Smooth muscle cell (in vitro differentiated cells): ENCODE data around the gene ZNRF1. TPM values are rescaled to one million over a fixed set of nuclear protein-coding genes. Genes with fewer than 3 reads are reported as not detected.

Experiments
- DNase-seq: peaks from one replicate; lab custom pipeline; 2025; ENCODE audit not compliant: unreplicated experiment; lab: John Stamatoyannopoulos, UW
- H2AFZ ChIP-seq: fragments of 200-600 bp; sonication (generic); 2 replicates; pipeline ENCODE4 v1.6.0; 2016; ENCODE audit warnings: antibody characterized with exemption, low read depth, mild to moderate bottlenecking
- H3F3A ChIP-seq: fragments of 200-600 bp; sonication (generic); 2 replicates; pipeline ENCODE4 v1.6.0; 2017; ENCODE audit warnings: antibody characterized with exemption, low read depth
- H3K27ac ChIP-seq: fragments of 200-600 bp; sonication (generic); 2 replicates; pipeline ENCODE4 v1.5.1; 2016; ENCODE audit warnings: low read depth, mild to moderate bottlenecking
- H3K27me3 ChIP-seq: fragments of 200-600 bp; sonication (generic); 2 replicates; pipeline ENCODE4 v1.6.1; 2016; ENCODE audit warnings: low read depth, mild to moderate bottlenecking
- H3K36me3 ChIP-seq: fragments of 200-600 bp; sonication (generic); 2 replicates; pipeline ENCODE4 v1.5.1; 2016; ENCODE audit warnings: low read depth
- H3K4me1 ChIP-seq: fragments of 200-600 bp; sonication (generic); 2 replicates; pipeline ENCODE4 v1.5.1; 2016; ENCODE audit warnings: low read depth
- H3K4me2 ChIP-seq: fragments of 200-600 bp; sonication (generic); 2 replicates; pipeline ENCODE4 v1.6.0; 2016; ENCODE audit warnings: mild to moderate bottlenecking
- H3K4me3 ChIP-seq: fragments of 200-600 bp; sonication (generic); 2 replicates; pipeline ENCODE4 v1.5.1; 2016; ENCODE audit warnings: mild to moderate bottlenecking
- H3K79me2 ChIP-seq: fragments of 200-600 bp; sonication (generic); 2 replicates; pipeline ENCODE4 v1.6.0; 2016; ENCODE audit warnings: low read depth, mild to moderate bottlenecking
- H3K9ac ChIP-seq: fragments of 200-600 bp; sonication (generic); 2 replicates; pipeline ENCODE4 v1.6.0; 2016; ENCODE audit warnings: low read depth
- H3K9me3 ChIP-seq: fragments of 200-600 bp; sonication (generic); replicated peaks from 2 replicates; pipeline ENCODE4 v1.5.1; 2016; ENCODE audit warnings: low read depth
- H4K20me1 ChIP-seq: fragments of 200-600 bp; sonication (generic); 2 replicates; pipeline ENCODE4 v1.6.0; 2016; ENCODE audit warnings: low read depth
- CTCF ChIP-seq: fragments of 200-600 bp; sonication (generic); IDR thresholded peaks from 2 replicates; pipeline ENCODE4 v1.5.1; 2017; ENCODE audit warnings: borderline replicate concordance, mild to moderate bottlenecking, antibody characterized with exemption; ENCODE audit not compliant: insufficient read depth, poor library complexity, severe bottlenecking
- WGBS: methylation state at CpG from one replicate; pipeline ENCODE4 v1.1.7; 2016; ENCODE audit warnings: low lambda C conversion rate; 5-methylcytosine and 5-hydroxymethylcytosine counted together
- polyA plus RNA-seq: library from polyadenylated mRNA; unstranded; fragments of >200 nt; fragmentation: Nextera tagmentation; extraction: Ambion mirVana; gene quantifications from 2 replicates; pipeline ENCODE4 v1.2.1, GENCODE V29; 2016
- total RNA-seq: library from RNA; depleted of rRNA; stranded (reverse); fragments of >200 nt; gene quantifications from 2 replicates; pipeline ENCODE4 v1.2.3, GENCODE V29; 2014

The ZNRF1 gene
- total and polyA plus RNA-seq, 2 experiments from 2014 or later = 18.2 to 45.4 TPM

GRCh38 chr16:75039941-75040340 lies 41.1 kb downstream of the ZNRF1 start:
- H3K4me1 ChIP-seq = no peaks in the 10 kb centered on the region
- no peak overlapping the region for H3K27ac ChIP-seq
- no peak overlapping the region for H3K4me2 ChIP-seq
- WGBS = 67% methylated on average over 6 of the region's 6 CpGs
- H3K27me3 ChIP-seq = no peaks in the 10 kb centered on the region
- DNase-seq = no peak
- TF ChIP-seq CTCF = no peak
- H3K4me3 ChIP-seq = no peak overlapping the region
- H3F3A ChIP-seq = no peaks in the 10 kb centered on the region
- no peak overlapping the region for H2AFZ ChIP-seq
- peaks cover 71% of the 10 kb centered on the region for H4K20me1 ChIP-seq
- peaks cover 61% of the 10 kb centered on the region for H3K79me2 ChIP-seq
- no peak overlapping the region for H3K9ac ChIP-seq
- no peaks in the 10 kb centered on the region for H3K9me3 ChIP-seq
- peaks cover 3% of the 10 kb centered on the region for H3K36me3 ChIP-seq

- 86% methylated on average over 8 of the region's 8 CpGs for WGBS
Observed at GRCh38 chr16:75042426-75043174, 43.8 kb downstream of the ZNRF1 start.

GRCh38 chr16:75043175-75043895 lies 44.5 kb downstream of the ZNRF1 start:
- H3K79me2 ChIP-seq = peaks cover 66% of the 10 kb centered on the region
- no peak overlapping the region for H3K4me2 ChIP-seq

More at GRCh38 chr16:75042426-75043174, 43.8 kb downstream of the ZNRF1 start:
- H3K36me3 ChIP-seq = no peaks in the 10 kb centered on the region
- TF ChIP-seq CTCF = no peak
- H3K9ac ChIP-seq = no peak overlapping the region
- H3K9me3 ChIP-seq = no peaks in the 10 kb centered on the region
- peaks cover 62% of the 10 kb centered on the region for H3K79me2 ChIP-seq
- H3K4me2 ChIP-seq = no peak overlapping the region
- H3F3A ChIP-seq = no peaks in the 10 kb centered on the region
- H3K4me1 ChIP-seq = no peaks in the 10 kb centered on the region
- H3K27ac ChIP-seq = no peak overlapping the region
- H4K20me1 ChIP-seq = peaks cover 78% of the 10 kb centered on the region
- H3K27me3 ChIP-seq = no peaks in the 10 kb centered on the region
- H3K4me3 ChIP-seq = no peak overlapping the region
- H2AFZ ChIP-seq = no peak overlapping the region
- DNase-seq = no peak

More at GRCh38 chr16:75043175-75043895, 44.5 kb downstream of the ZNRF1 start:
- Histone ChIP-seq H3K9me3 (no peaks in the 10 kb centered on the region), H3K9ac (no peak overlapping the region), H3K4me1 (no peaks in the 10 kb centered on the region), H4K20me1 (peaks cover 85% of the 10 kb centered on the region), H3K4me3 (no peak overlapping the region), H3K27ac (no peak overlapping the region), H2AFZ (no peak overlapping the region), H3K36me3 (no peaks in the 10 kb centered on the region), H3K27me3 (no peaks in the 10 kb centered on the region), H3F3A (no peaks in the 10 kb centered on the region)
- DNase-seq = no peak
- WGBS = 98% methylated on average over 2 of the region's 2 CpGs
- no peak for TF ChIP-seq CTCF
